HepG2 (cell line): ENCODE measurements around the gene KRTAP12-4. TPM values are rescaled to one million over a fixed set of nuclear protein-coding genes. Genes with fewer than 3 reads are reported as not detected.

ENCODE experiments used
- ATAC-seq: fragments of 200-7000 bp; cut with Tn5 transposase; 3 replicates; pipeline ENCODE4 v1.9.1; 2020; ENCODE audit warnings: mild to moderate bottlenecking, moderate library complexity
- BruUV-seq: library from RNA; stranded (reverse); fragments of 400-500 nt; replicated peaks from 2 replicates; lab custom pipeline; 2021; lab: Mats Ljungman, UMichigan
- CTCF ChIA-PET: fragments of 300-600 bp; formaldehyde crosslinking; extraction: SDS; loops from one replicate; lab custom pipeline; 2021; ENCODE audit warnings: low total read pairs, inconsistent platforms, low intra/inter-chr PET ratio; lab: Yijun Ruan, JAX
- POLR2A ChIA-PET: fragments of 350-600 bp; sonication (Branson Sonifier 250); formaldehyde crosslinking; loops from one replicate; lab custom pipeline; 2020; ENCODE audit warnings: antibody characterized with exemption, inconsistent platforms; lab: Yijun Ruan, JAX
- DNase-seq: peaks from one replicate; pipeline ENCODE4 v3.0.0-alpha.2; 2015; ENCODE audit warnings: low spot score
- FAIRE-seq: peaks from 3 replicates; lab custom pipeline; 2011; peaks lifted over from hg19 to GRCh38; lab: Jason Lieb, UNC
- H2AFZ ChIP-seq: one replicate; pipeline ENCODE4 v1.6.1; 2011; ENCODE audit warnings: low read length, inconsistent platforms
- H3K27ac ChIP-seq: fragments of 300-600 bp; 3 replicates; pipeline ENCODE4 v1.8.0; 2011; ENCODE audit warnings: mixed run types, mild to moderate bottlenecking, mixed read lengths, low read length, inconsistent platforms; ENCODE audit not compliant: insufficient read depth; ENCODE audit errors: extremely low read length
- H3K27me3 ChIP-seq, 2 experiments: fragments of 200-600 bp in 1 of 2; 2 replicates in 1 of 2; 3 replicates in 1 of 2; pipeline versions ENCODE4 v1.6.0 to v1.8.0; 2011; ENCODE audit warnings: low read length in 2 of 2, mild to moderate bottlenecking in 2 of 2, moderate library complexity in 2 of 2, inconsistent platforms in 1 of 2; ENCODE audit not compliant: insufficient read depth in 2 of 2, control insufficient read depth in 1 of 2
- H3K36me3 ChIP-seq, 2 experiments: fragments of 200-600 bp in 1 of 2; replicated peaks in 1 of 2; 2 replicates in 1 of 2; 3 replicates in 1 of 2; pipeline versions ENCODE4 v1.5.1 to v1.8.0; 2011; ENCODE audit warnings: low read length in 2 of 2, inconsistent platforms in 1 of 2; ENCODE audit not compliant: insufficient read depth in 2 of 2, control insufficient read depth in 1 of 2
- H3K4me1 ChIP-seq: 2 replicates; pipeline ENCODE4 v1.5.1; 2012; ENCODE audit warnings: low read length, inconsistent platforms; ENCODE audit not compliant: insufficient read depth
- H3K4me2 ChIP-seq: 2 replicates; pipeline ENCODE4 v1.6.0; 2011; ENCODE audit warnings: low read depth, low read length, inconsistent platforms
- H3K4me3 ChIP-seq, 3 experiments: fragments of 200-600 bp in 1 of 3; sonication (generic), shearing (Covaris generic) in 1 of 3; replicated peaks in 1 of 3; 2 replicates each; pipeline ENCODE4 v1.5.1; 2011 to 2016; ENCODE audit warnings: low read length in 3 of 3, inconsistent platforms in 2 of 3, low read depth in 2 of 3, mild to moderate bottlenecking in 2 of 3, control low read depth in 1 of 3, mixed read lengths in 1 of 3; ENCODE audit not compliant: insufficient read depth in 1 of 3
- H3K79me2 ChIP-seq: one replicate; pipeline ENCODE4 v1.6.1; 2011; ENCODE audit warnings: low read length, inconsistent platforms; ENCODE audit not compliant: insufficient read depth
- H3K9ac ChIP-seq: 2 replicates; pipeline ENCODE4 v1.6.0; 2011; ENCODE audit warnings: mild to moderate bottlenecking, low read depth, low read length, inconsistent platforms; ENCODE audit not compliant: insufficient read depth
- H3K9me3 ChIP-seq: 2 replicates; pipeline ENCODE4 v1.5.1; 2012; ENCODE audit warnings: mild to moderate bottlenecking, low read length
- H4K20me1 ChIP-seq: 2 replicates; pipeline ENCODE4 v1.6.0; 2011; ENCODE audit warnings: inconsistent platforms, mild to moderate bottlenecking, low read length, moderate library complexity; ENCODE audit not compliant: insufficient read depth
- CEBPB ChIP-seq: IDR thresholded peaks from 2 replicates; pipeline ENCODE4 v1.6.1; 2011; ENCODE audit warnings: low read depth, low read length, improper control_type of control experiment, borderline replicate concordance
- CENPT ChIP-seq: sonication (generic); formaldehyde crosslinking; IDR thresholded peaks from 2 replicates; pipeline ENCODE4 v1.8.0; 2022; ENCODE audit warnings: low read depth, mild to moderate bottlenecking, moderate library complexity, missing genetic modification reagents
- FOXC1 ChIP-seq: sonication (generic); formaldehyde crosslinking; IDR thresholded peaks from 2 replicates; pipeline ENCODE4 v1.8.0; 2022; ENCODE audit warnings: mild to moderate bottlenecking, missing genetic modification reagents, borderline replicate concordance
- GLI4 ChIP-seq: sonication (generic); formaldehyde crosslinking; IDR thresholded peaks from 2 replicates; pipeline ENCODE4 v1.5.1; 2020; ENCODE audit warnings: missing genetic modification reagents, mild to moderate bottlenecking, moderate library complexity, borderline replicate concordance
- KDM5A ChIP-seq: fragments of 200-600 bp; sonication (generic); IDR thresholded peaks from 2 replicates; pipeline ENCODE4 v1.7.0; 2018; ENCODE audit warnings: antibody characterized with exemption, mild to moderate bottlenecking, low read length, borderline replicate concordance
- MAFF ChIP-seq: IDR thresholded peaks from 2 replicates; pipeline ENCODE4 v1.6.1; 2011; ENCODE audit warnings: low read depth, low read length, improper control_type of control experiment
- PBX3 ChIP-seq: sonication (generic); formaldehyde crosslinking; IDR thresholded peaks from 2 replicates; pipeline ENCODE4 v1.8.1; 2023; ENCODE audit warnings: missing genetic modification reagents, inconsistent platforms, borderline replicate concordance
- PREB ChIP-seq: sonication (generic); formaldehyde crosslinking; IDR thresholded peaks from 2 replicates; pipeline ENCODE4 v1.4.0; 2020; ENCODE audit warnings: missing genetic modification reagents
- TBP ChIP-seq: sonication (generic); formaldehyde crosslinking; IDR thresholded peaks from 2 replicates; pipeline ENCODE4 v1.5.0; 2020; ENCODE audit warnings: missing genetic modification reagents
- TFDP2 ChIP-seq: sonication (generic); formaldehyde crosslinking; IDR thresholded peaks from 2 replicates; pipeline ENCODE4 v1.4.0; 2020; ENCODE audit warnings: missing genetic modification reagents
- THAP11 ChIP-seq: IDR thresholded peaks from 2 replicates; pipeline ENCODE4 v1.6.1; 2016; ENCODE audit warnings: missing biosample characterization, missing genetic modification reagents
- ZBTB37 ChIP-seq: sonication (generic); formaldehyde crosslinking; IDR thresholded peaks from 2 replicates; pipeline ENCODE4 v1.4.0; 2020; ENCODE audit warnings: mild to moderate bottlenecking, missing genetic modification reagents
- ZBTB42 ChIP-seq: sonication (generic); formaldehyde crosslinking; IDR thresholded peaks from 2 replicates; pipeline ENCODE4 v1.5.0; 2020; ENCODE audit warnings: mild to moderate bottlenecking, missing genetic modification reagents
- ZKSCAN5 ChIP-seq: sonication (generic); formaldehyde crosslinking; IDR thresholded peaks from 2 replicates; pipeline ENCODE4 v1.5.1; 2020; ENCODE audit warnings: mild to moderate bottlenecking, missing genetic modification reagents
- ZMAT5 ChIP-seq: sonication (generic); formaldehyde crosslinking; IDR thresholded peaks from 2 replicates; pipeline ENCODE4 v1.5.0; 2020; ENCODE audit warnings: mild to moderate bottlenecking, low read depth, missing genetic modification reagents, borderline replicate concordance
- ZNF10 ChIP-seq: sonication (generic); formaldehyde crosslinking; IDR thresholded peaks from 2 replicates; pipeline ENCODE4 v1.4.0; 2020; ENCODE audit warnings: mild to moderate bottlenecking, low read depth, missing genetic modification reagents, borderline replicate concordance
- ZNF382 ChIP-seq: sonication (generic); formaldehyde crosslinking; IDR thresholded peaks from 2 replicates; pipeline ENCODE4 v1.5.0; 2020; ENCODE audit warnings: missing genetic modification reagents, mild to moderate bottlenecking, borderline replicate concordance
- ZNF589 ChIP-seq: sonication (generic); formaldehyde crosslinking; conservative IDR thresholded peaks from 2 replicates; pipeline ENCODE4 v1.8.0; 2022; ENCODE audit warnings: mild to moderate bottlenecking, moderate library complexity, missing genetic modification reagents
- WGBS: methylation state at CpG from one replicate; pipeline ENCODE4 v1.1.6; 2017; ENCODE audit warnings: low lambda C conversion rate; 5-methylcytosine and 5-hydroxymethylcytosine counted together
- in situ Hi-C: cut with HindIII; loops from 2 replicates; pipeline ENCODE4 v1.10.0; 2017; ENCODE audit warnings: low pct_unique_long_range_greater_than_20kb; ENCODE audit not compliant: extremely low pct_ligation_motif_present
- intact Hi-C: fragments of 100-400 bp; cut with micrococcal nuclease; formaldehyde crosslinking; loops from one replicate; pipeline ENCODE4 v1.10.0; 2022; ENCODE audit not compliant: unreplicated experiment
- polyA plus RNA-seq, 8 experiments: library from polyadenylated mRNA; depleted of rRNA in 3 of 8; stranded (reverse) in 7 of 8; unstranded in 1 of 8; fragments of >200 nt; fragmentation: Illumina TruSeq in 4 of 8; extraction: Trizol in 4 of 8; gene quantifications; 2 replicates each; pipeline versions ENCODE4 v1.2.1 to v1.2.3, GENCODE V29; 2011 to 2016; ENCODE audit warnings: low read depth in 4 of 8, missing spikeins in 1 of 8, mixed read lengths in 1 of 8; ENCODE audit not compliant: insufficient read depth in 1 of 8
- total RNA-seq, 5 experiments: library from RNA; depleted of rRNA; stranded (reverse); fragments of >200 nt; fragmentation: Illumina TruSeq; extraction: Trizol; gene quantifications; 2 replicates each; pipeline ENCODE4 v1.2.3, GENCODE V29; 2016; ENCODE audit warnings: low read depth in 1 of 5

KRTAP12-4 gene
- total and polyA plus RNA-seq, 2 of the 13 experiments (the other 11 are each of a cell fraction or from before 2014, with no cell fraction given), result not detected

GRCh38 chr21:44684077-44684476, 29.6 kb upstream of the KRTAP12-4 start:
- no peaks in the 10 kb centered on the region for H3K36me3 ChIP-seq
- TF ChIP-seq MAFF, result no peak
- no peak for TF ChIP-seq THAP11 (CRISPR knock-in tag)
- TF ChIP-seq ZMAT5 (CRISPR knock-in tag), result no peak
- TF ChIP-seq PBX3 (CRISPR knock-in tag), result no peak
- no peak for TF ChIP-seq FOXC1 (CRISPR knock-in tag)
- no peak for TF ChIP-seq CEBPB
- no peak for TF ChIP-seq CENPT
- TF ChIP-seq TBP (CRISPR knock-in tag), result no peak
- TF ChIP-seq ZNF382, result no peak
- no peak for TF ChIP-seq ZBTB37 (CRISPR knock-in tag)
- TF ChIP-seq ZNF589 (CRISPR knock-in tag), result no peak
- TF ChIP-seq TFDP2 (CRISPR knock-in tag), result no peak
- no peak for TF ChIP-seq GLI4 (CRISPR knock-in tag)
- TF ChIP-seq ZKSCAN5, result no peak
- TF ChIP-seq ZBTB42 (CRISPR knock-in tag), result no peak
- no peak for TF ChIP-seq PREB (CRISPR knock-in tag)
- TF ChIP-seq ZNF10, result no peak
- no peak for TF ChIP-seq KDM5A
- TF ChIP-seq, all 625 proteins: peak for 0
- no TSS peak for BruUV-seq
- Histone ChIP-seq H3K4me3 (no peak overlapping the region), H3K79me2 (no peaks in the 10 kb centered on the region), H3K4me1 (no peaks in the 10 kb centered on the region), H3K9ac (no peak overlapping the region), H3K4me2 (no peak overlapping the region), H3K9me3 (no peaks in the 10 kb centered on the region), H3K27ac (no peak overlapping the region), H4K20me1 (no peaks in the 10 kb centered on the region), H3K27me3 (peaks cover 1 to 32% of the 10 kb centered on the region in 2 experiments; a peak in 4 of 5 replicates), H2AFZ (no peak overlapping the region)
- FAIRE-seq (no peak), DNase-seq (no peak), ATAC-seq (no peak)
- ChIA-PET CTCF (no interaction called here), POLR2A (no interaction called here)
- in situ Hi-C loops, result no loop called here
- intact Hi-C loops, result no loop called here
- WGBS, result 22% methylated on average over 7 of the region's 7 CpGs
